NCI-H524 treated with DMSO at 0.1 percent for 48 hours (cell line): ENCODE results near the gene COX10.
A peak's percentile ranks its signal among the peaks of the same experiment; 100 is the strongest.
"Not testable (repeated sequence)": the region's sequence is repeated elsewhere in the genome, so short reads cannot be mapped to it uniquely, and the experiment has no call there.

Source experiments
- DNase-seq: peaks from one replicate; lab custom pipeline; 2025; lab: John Stamatoyannopoulos, UW

COX10 gene

DNA sequence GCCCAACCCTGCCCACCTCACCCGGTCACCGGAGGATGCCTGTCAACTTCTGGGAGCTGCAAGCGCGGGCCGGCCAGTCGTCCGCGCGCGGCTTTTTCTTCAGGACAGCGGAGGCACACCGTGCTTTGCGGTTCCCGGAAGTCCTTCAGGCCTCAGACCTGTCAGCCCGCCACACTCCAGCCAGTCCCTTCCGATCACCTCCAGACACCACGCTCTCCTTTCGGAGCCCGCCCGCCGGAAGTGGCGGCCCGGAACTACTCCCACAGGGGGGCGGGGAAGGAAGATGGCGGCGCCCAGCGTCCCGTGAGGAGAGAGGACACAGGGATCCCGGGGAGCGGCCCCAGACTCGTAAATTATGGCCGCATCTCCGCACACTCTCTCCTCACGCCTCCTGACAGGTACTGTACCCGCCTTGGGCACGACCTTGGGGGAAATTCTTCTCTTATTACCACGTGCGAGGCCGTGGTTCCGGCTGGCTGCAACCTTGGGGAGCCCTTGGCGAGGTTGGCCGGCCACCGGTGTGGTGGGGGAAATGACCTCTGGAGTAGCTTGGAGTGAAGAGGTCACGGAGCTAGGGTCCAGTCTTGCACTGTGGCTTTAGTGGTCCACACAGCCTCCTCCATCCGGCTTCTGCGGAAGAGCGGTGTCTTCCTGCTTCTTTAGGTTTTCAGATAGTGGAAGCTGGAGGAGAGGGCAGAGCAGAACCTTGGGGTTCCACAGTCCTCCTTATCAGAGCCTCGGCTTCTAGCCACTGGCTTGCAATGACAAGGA lies at the start of gene COX10:
Gene COX10, plus strand, starts transcription at position 254 of the 771 bp plus-strand sequence. Its CDS starts 102 bp downstream, at position 356.
- DNase-seq: peak; percentile 62

DNA sequence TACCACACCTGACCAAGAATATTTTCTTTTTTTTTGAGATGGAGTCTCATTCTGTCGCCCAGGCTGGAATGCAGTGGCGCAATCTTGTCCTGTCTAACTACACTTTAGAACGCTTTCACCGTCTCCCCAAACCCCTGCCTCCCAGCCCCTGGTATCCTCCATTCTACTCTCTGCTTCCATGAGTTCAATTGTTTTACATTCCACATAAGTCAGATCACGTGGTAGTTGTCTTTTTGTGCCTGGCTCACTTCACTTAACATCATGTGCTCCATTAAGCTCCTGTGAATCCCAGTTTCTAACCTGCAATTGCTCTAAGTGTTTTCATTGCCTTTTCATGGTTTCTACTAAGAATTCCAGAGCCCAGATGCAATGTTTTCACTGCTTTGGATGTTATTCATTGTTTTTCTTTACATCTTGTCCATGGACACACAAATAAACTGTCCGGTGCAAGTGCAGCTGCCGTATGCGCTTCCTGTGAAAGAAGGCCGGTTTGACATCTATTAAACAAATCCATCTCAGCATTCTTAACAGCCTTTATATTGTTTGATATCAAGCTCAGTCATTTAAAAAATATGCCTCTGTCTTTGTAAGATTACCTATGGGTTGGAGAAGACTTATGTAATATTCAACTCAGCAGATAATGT lies 47.5 kb upstream of the COX10 start:
- not testable (repeated sequence) for DNase-seq

DNA sequence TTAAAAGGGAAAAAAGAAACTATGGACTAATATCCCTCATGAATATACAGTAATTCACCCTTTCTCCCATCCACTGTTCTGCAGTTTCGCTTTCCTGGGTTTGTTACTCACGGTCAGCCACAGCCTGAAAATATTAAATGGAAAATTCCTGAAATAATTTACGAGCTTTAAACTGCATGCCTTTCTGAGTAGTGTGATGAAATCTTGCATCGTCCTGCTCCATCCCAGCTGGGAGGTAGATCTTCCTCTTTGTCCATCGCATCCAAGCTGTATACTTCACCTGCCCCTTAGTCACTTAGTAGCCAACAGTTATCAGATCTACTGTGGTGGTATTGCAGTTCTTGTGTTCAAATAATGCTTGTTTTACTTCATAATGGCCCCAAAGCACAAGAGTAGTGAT lies 39.5 kb upstream of the COX10 start:
- DNase-seq: not testable (repeated sequence)

DNA sequence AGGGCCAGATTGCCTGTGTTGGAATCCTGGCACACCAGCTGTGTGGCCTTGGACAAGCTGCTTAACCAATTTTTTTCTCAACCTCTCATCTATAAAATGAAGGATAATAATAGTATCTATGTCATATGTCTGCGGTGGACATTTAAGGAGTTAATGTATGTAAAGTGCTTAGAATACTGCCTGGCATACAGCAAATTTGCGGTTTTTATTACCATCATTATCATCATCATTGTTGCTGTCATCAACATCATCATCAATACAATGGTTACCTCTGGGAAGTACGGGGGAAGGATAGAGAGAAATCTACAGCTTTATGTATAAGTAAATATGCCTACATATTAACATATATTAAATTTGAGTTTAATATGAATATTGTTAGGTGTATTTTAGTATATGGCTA lies 37.1 kb upstream of the COX10 start:
- DNase-seq: no peak

DNA sequence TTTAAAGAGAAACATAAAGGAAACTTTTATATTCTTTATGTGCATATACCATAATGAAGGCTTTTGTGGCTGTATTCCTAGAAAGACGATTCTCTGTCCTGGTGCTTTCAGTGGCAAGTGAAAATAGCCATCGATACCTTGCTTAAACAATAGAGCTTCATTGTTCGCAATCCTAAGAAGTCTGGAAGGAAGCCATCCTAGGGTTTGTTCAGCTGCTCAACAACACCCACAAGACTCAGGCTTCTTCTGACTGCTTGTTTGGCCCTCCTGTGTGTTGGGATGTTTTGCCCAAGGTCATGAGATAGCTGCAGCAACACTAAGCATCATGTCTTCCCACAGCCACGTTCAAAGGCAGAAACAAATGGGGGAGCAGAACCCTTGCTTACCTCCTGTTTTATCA lies 36.1 kb upstream of the COX10 start:
- DNase-seq: no peak

DNA sequence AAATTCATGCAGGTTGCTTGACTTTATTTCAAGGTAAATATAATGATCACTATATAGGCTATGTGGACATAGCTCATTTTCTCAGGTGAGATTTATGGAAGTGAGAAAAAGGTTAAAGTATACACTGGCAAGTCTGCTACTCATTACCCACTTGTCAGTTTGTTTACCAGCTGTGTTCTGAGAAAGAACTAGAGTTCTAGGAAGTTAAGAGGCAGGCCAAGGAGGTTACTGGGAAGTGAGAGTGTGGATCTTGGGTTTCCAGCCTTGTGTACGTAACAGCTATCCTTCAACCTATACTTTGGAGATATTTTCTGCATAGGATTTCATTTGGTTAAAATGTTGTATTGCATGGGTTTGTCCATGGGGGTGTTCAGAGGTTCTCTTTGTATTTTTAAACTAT lies 31.9 kb upstream of the COX10 start:
- no peak for DNase-seq

DNA sequence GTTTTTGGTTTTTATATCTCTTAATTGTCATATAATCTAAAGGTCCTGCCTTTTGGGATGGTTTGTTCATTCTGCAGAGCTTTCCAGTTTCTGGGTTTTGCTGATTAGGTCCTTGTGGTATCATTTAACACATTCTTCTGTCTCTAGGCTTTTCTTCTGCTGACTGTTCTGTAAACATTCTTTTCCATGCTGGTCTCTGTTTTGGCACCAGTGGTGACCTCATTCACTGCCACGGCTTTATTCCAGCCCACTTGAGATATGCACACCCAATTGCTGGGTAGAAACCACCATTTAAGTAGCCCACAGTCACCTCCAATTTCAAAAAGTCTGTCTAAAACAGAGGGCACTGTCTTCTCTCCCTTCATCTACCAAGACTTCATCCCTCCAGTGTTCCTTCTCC lies 31.1 kb upstream of the COX10 start:
- no peak for DNase-seq

DNA sequence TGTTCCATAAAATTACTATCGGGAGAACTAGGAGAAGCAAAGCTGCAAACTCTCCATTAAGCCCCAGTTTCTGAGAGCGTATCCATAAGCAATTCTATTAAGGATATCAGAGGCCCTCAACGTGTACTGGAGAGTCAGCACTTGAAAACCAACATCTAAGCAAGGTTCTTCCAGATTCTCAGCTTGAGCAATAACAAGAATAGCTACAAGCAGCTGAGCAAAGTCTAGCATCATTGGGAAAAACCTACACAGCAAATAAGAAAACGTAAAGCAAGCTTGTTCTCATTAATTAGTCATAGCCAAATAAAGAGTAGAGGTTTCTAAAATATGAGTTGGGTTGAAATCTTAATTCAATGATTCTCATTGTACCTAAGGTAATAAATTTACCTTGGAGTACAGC lies 26.9 kb upstream of the COX10 start:
- no peak for DNase-seq

DNA sequence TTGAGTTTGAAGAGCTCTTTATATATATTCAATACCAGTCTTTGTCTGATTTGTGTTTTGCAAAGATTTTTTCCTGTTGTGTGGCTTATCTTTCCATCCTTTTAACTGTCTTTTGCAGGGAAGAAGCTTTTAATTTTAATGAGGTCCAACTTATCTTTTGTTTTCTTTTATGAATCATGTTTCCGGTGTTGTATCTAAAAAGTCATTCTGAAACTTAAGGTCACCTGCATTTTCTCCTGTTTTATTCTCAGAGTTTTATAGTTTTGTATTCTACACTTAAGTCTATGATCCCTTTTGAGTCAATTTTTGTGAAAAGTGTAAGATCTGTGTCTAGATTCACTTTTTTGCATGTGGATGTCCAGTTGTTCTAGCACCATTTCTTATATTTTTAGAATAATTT lies 24.6 kb upstream of the COX10 start:
- no peak for DNase-seq

DNA sequence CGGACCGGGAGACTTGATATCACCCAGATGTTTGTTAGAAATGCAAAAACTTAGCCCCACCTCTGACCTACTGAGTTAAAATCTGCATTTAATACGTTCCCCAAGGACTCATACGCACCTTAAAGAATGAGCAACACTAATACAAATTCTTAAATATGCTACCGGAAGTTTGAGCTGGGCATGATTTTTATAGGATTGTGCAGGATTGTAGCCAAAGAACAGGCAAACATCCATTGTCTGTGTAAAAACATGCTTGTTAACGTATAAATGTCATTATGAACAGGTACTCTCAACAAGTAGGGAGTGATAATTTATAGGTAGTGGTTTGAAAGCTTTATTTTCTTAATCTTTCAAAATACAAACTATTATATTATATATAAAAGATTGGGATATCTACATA lies 22.3 kb upstream of the COX10 start:
- DNase-seq: no peak

DNA sequence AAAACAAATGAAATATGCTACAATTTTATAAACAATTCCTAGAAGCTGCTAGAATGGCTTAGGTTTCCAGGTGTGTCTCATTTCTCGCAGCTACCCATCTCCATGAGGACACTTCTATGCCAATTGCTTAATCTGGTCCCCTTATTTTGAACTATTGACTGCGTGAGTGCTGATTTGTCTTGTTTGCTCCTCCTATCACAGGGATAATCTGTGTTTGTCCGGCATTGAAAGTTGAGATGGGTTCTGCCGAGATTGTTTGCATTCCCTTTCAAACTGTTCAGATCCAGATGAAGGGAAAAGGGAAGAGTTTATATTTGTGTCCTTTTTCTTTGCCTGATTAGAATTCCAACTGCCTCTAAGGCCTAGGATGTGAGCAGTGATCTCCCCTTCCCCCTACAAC lies 21.7 kb upstream of the COX10 start:
- no peak for DNase-seq

DNA sequence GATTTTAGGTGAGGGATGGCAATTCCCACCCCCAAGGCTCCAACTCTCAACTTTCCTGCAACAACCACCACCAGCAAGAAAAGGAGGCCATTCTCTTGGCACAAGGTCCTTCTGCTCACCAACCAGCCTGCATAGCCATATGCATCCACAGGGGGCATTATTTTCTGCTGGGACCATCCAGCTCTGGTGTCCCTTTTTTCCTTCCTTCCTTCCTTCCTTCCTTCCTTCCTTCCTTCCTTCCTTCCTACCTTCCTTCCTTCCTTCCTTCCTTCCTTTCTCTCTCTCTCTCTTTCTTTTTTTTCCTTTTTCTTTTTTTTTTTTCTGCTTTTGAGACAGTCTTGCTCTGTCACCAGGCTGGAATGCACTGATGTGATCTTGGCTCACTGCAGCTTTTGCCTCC lies 21.1 kb upstream of the COX10 start:
- no peak for DNase-seq

DNA sequence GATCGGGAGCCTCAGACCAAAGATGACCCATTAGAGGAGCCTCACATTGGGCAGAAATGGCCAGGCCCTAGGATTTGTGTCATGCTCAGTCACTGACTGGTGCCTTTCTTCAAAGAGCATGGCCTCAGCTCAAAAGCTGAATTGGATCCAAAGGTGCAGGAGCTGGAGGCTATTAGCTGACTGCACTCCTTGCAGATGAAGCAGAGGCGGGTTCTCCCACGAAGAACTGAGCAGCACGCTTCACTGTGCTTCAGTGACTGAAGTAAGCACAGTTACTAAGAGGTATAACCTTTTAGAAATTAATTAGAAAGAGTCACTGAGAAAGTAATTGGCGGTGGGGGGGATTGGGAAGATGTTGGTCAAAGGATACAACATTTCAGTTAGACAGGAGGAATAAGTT lies 18.7 kb upstream of the COX10 start:
- DNase-seq: no peak

DNA sequence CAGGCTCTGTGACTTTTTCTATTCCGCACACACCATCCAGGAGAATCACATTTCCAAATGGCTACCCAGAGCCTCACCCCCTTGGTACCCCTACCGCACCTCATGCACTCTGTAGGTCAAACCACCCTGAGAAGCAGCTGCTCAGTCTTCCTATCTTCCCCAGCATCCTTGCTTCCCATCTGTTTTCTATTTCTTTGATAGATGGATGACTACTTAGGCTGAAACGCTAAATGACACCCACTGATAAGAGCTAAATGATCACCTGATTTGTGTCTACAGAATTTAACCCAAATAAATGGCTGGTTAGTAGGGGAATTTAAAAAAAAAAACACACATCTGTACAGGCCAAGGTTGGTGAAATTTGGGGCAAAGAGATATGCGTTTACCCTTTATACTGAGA lies 17.6 kb upstream of the COX10 start:
- DNase-seq: no peak

DNA sequence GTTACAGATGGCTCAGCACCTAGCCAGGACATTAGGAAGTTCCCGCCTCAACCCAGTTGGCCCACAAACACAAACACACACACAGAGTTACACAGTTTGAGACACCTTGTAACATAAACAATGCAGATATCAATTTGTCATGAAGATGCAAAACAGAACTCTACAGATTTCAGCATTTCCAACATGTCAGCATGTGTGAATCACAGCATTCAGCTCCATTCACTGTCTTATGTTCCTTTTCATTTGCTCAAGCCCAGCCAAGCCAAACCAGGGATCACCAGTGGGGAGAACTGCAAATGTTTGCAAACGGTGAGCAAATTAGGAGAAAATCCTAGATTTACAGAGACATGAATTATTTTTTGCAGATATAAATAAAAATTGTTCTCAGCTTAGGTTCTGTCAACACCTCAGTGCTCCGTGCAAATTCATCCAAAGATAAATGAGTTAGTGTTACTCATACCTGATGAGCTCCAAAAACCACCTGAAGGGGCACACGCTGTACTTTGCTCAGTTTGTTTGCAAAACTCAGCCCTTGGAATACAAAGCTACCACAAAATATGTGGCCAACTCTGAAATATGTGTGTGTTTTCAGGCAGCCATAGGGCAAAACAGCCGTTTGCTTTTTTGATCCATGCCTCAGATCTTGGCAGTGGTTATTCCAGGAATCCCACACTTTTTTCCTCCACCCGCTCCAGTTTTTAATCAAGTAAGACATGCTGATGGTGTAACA lies 16.3 kb upstream of the COX10 start:
- no peak for DNase-seq

DNA sequence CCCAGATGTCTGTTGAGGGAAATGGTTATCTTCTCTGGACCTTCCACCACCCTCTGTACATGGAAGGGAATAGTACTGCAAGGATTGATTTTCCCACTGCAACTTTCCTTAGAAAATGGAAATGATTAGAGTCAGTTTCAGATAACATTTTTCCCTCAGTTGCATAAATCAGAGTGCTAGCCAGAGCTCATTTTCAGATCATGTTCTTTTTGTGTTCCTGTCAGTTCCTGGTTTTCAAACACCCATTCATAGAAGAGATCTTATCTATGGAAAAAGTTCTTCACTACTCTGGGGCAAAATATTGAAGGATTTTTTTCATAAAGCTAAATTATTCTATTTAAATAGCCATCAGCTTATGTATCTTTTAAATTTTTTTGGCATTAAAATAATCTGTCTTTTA lies 11.7 kb upstream of the COX10 start:
- DNase-seq: no peak

DNA sequence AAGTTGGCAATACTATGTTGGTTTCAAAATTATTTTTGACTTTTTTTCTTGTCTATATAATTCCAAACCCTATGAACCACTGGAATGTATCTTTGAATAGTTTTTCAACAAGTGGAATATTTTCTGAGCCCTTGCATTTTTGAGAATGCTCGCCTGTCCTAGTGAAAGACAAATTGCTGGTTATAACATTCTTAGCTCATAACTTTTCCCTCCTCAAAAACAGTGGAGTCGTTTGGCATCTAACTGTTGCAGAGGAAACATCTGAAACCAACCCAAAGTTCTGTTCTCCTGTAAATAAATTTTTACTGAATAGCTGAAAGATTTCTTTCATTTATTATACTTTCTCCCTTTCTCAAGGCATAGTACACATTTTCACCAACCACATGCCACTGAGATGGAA lies 11.3 kb upstream of the COX10 start:
- no peak for DNase-seq

DNA sequence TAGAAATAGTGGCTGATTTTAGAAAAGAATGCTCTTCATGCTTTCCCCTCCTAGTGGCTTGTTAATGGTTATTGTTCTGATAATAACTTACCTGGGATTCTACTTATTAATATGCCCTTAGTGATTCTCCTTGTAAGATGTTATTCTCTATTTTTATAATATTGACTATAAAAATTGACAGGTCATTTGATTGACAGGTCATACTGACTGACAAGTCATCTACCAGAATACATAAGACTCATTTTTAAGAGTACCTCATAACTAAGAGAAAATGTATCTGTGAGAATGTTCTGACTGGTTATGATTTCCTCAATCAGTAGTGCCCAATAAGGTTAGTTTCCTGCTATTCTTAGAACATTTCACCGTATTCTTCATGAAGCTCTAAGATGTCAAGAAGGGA lies 8.6 kb upstream of the COX10 start:
- no peak for DNase-seq

DNA sequence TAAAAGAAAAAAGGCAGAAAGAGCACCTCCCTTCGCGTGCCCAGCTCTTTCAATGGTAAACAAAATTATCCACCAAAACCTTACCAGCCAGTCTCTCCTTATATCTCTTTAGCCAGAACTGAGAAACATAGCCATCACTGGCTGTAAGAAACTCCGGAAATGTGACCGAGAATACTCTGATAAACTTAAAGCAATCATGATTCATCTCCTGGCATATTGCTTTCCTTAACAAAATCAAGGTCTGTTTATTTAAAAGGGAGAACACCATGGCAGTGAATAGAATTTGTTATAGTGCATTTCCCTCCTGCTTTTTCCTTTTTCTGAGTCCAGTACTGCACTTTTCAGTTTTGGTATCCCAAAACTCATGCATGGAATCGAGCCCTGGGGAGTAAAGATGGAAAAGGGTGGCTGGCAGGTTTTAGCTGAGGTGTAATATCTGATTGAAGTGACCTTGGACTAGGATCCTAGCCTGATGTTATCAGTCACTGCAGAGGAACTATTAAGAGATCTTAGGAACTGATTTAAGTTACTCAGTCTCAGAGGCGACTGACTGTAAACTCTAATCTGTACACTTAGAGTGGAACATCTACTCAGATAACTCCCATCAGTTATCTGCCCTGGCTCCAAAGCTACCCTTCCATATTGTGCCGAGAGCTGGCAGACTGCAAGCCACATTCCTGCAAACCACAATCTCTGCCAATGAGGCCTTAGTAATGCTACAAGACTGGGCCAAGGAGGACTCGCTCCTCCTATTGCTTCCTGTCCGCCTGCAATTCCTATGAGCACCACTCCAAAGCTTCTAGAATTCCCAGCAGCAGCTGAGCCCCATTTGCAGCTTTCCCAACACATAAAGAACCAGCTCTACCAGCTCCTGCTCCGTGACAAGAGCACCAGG lies 7.4 kb upstream of the COX10 start:
- DNase-seq: no peak

DNA sequence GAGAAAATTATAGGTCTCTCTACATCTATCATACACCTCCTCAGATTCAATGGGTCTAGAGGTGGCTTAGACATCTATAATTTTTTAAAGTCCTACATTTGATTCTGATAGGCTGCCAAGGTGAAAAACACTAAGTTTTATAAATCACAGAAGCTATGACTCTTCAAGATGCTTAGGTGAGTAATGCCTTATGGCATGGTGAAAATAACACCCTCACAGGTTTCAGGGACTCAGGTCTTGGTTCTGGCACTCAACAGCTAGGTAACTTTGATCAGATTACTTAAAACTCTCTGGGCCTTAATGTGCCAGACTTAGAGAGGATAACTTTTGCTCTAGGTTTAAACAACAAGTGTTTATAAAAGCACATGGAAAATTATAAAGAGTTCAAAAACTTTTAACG lies 2.0 kb upstream of the COX10 start:
- DNase-seq: no peak

DNA sequence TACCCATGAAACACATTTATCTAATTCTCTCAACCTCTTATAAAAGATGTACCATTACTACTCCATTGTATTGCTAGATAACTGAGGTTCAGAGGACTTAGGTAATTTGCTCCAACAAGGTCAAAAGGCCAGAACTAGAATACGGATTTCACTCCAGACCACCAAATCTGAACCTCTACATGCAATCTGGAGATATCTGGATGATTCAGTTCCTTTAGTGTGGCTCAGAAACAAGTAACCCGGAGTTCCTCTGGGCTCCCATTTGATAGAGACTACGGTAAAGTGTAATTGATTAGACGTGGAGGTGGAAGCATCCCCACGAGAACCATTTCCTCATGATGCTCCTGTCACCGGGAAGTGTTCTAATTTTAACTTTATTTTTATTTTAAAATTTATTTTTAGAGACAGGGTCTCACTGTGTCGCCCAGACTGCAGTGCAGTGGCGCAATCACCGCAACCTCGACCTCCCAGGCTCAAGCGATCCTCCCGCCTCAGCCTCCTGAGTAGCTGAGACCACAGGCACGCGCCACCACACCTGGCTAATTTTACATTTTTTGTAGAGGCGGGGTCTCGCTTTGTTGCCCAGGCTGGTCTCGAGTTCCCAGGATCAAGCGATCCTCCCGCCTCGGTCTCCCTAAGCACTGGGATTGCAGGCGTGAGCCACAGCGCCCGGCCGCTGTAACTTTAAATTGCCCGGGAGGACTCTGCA lies 608 bp upstream of the COX10 start:
- no peak for DNase-seq
